Natural killer cell (primary cell): ENCODE measurements around the gene TRIM31. TPM values are rescaled to one million over a fixed set of nuclear protein-coding genes. Genes with fewer than 3 reads are reported as not detected.

Experiments used
- ATAC-seq, 3 donors: fragments of 150-1000 bp in 2 of 3; fragments of 200-7000 bp in 1 of 3; cut with Tn5 transposase; 1 replicate in 1 of 3; 2 replicates in 2 of 3; pipeline ENCODE4 v1.10.0; 2021; ENCODE audit warnings: mild to moderate bottlenecking in 2 of 3, moderate library complexity in 2 of 3
- DNase-seq, 2 donors: peaks; one replicate each; pipeline versions ENCODE4 v3.0.0 to v3.0.0-alpha.2; 2013 to 2021; ENCODE audit warnings: mixed read lengths in 1 of 2
- H3K27ac ChIP-seq: one replicate; pipeline ENCODE4 v1.5.1; 2013; ENCODE audit warnings: mild to moderate bottlenecking, low read length
- H3K27me3 ChIP-seq: one replicate; pipeline ENCODE4 v1.6.1; 2013; ENCODE audit warnings: low read length; ENCODE audit not compliant: control insufficient read depth, insufficient read depth
- H3K36me3 ChIP-seq: one replicate; pipeline ENCODE4 v1.6.1; 2013; ENCODE audit warnings: low read length; ENCODE audit not compliant: control insufficient read depth, insufficient read depth
- H3K4me1 ChIP-seq: one replicate; pipeline ENCODE4 v1.6.1; 2013; ENCODE audit warnings: low read length; ENCODE audit not compliant: control insufficient read depth, insufficient read depth
- H3K4me3 ChIP-seq: one replicate; pipeline ENCODE4 v1.5.1; 2013; ENCODE audit warnings: low read length
- H3K9me3 ChIP-seq: one replicate; pipeline ENCODE4 v1.6.1; 2013; ENCODE audit warnings: low read length; ENCODE audit not compliant: control insufficient read depth, insufficient read depth
- H3K27ac Mint-ChIP-seq, 2 donors: one replicate each; pipeline ENCODE4 v1.8.0; 2022; ENCODE audit warnings: mild to moderate bottlenecking in 2 of 2, mixed read lengths in 2 of 2, moderate library complexity in 1 of 2
- H3K27me3 Mint-ChIP-seq, 2 donors: one replicate each; pipeline ENCODE4 v1.8.0; 2022; ENCODE audit warnings: low read depth in 2 of 2, mixed read lengths in 2 of 2
- H3K36me3 Mint-ChIP-seq: one replicate; pipeline ENCODE4 v1.8.0; 2022; ENCODE audit warnings: mixed read lengths
- H3K4me1 Mint-ChIP-seq, 2 donors: one replicate each; pipeline ENCODE4 v1.8.0; 2022; ENCODE audit warnings: mixed read lengths in 2 of 2
- H3K4me3 Mint-ChIP-seq: one replicate; pipeline ENCODE4 v1.8.0; 2022; ENCODE audit warnings: mild to moderate bottlenecking, moderate library complexity, mixed read lengths
- H3K9me3 Mint-ChIP-seq, 2 donors: one replicate each; pipeline ENCODE4 v1.8.0; 2022; ENCODE audit warnings: mixed read lengths in 2 of 2
- CTCF ChIP-seq: fragments of 200-600 bp; IDR thresholded peaks from one replicate; pipeline ENCODE4 v1.8.0; 2022; ENCODE audit warnings: antibody characterized with exemption
- WGBS: methylation state at CpG from one replicate; pipeline ENCODE4 v1.1.7; 2013; ENCODE audit warnings: missing lambda C conversion rate; ENCODE audit not compliant: insufficient coverage; 5-methylcytosine and 5-hydroxymethylcytosine counted together
- intact Hi-C: fragments of 100-400 bp; cut with micrococcal nuclease; formaldehyde crosslinking; loops from one replicate; pipeline ENCODE4 v1.14.2; 2022
- total RNA-seq, 4 donors: library from RNA; stranded (reverse); fragments of 120-200 nt in 1 of 4; gene quantifications; one replicate each; pipeline versions ENCODE4 v1.2.3 to v1.2.4, GENCODE V29; 2013 to 2022

Gene TRIM31
- total RNA-seq, 3 donors from 2014 or later (not counting 1 experiment from before 2014, with no cell fraction given) = not detected

- Mint-ChIP-seq H3K4me1 (peaks cover 16 to 43% of the 10 kb centered on the region in 2 donors), H3K36me3 (no peaks in the 10 kb centered on the region), H3K9me3 (no peaks in the 10 kb centered on the region), H3K27me3 (peaks cover 62 to 74% of the 10 kb centered on the region in 2 donors), H3K27ac (no peak overlapping the region), H3K4me3 (peak overlapping the region; percentile 41)
- Histone ChIP-seq H3K4me1 (peaks cover 20% of the 10 kb centered on the region), H3K4me3 (no peak overlapping the region), H3K27ac (no peak overlapping the region), H3K9me3 (no peaks in the 10 kb centered on the region), H3K36me3 (no peaks in the 10 kb centered on the region), H3K27me3 (peaks cover 37% of the 10 kb centered on the region)
- TF ChIP-seq CTCF = peak; percentile 34
- ATAC-seq = peak in 1 of 3 donors; percentile 20
- intact Hi-C loops = no loop called here
- 39% methylated on average over 21 of the region's 22 CpGs for WGBS
- DNase-seq = peak in 1 of 2 donors; percentile 51
Measured at GRCh38 chr6:30075790-30076732, 36.8 kb downstream of the TRIM31 start.

- intact Hi-C loops = no loop called here
- ATAC-seq (peak in 1 of 3 donors; percentile 34), DNase-seq (peak in 1 of 2 donors; percentile 49)
- WGBS = 5% methylated on average over 63 of the region's 64 CpGs
- H3K9me3 ChIP-seq = no peaks in the 10 kb centered on the region
- H3K27ac ChIP-seq = no peak within 1 kb of the TSS
- TF ChIP-seq CTCF = no peak
- no peaks in the 10 kb centered on the region for H3K9me3 Mint-ChIP-seq
- H3K36me3 ChIP-seq = peaks cover 3% of the 10 kb centered on the region
- peaks cover 24 to 50% of the 10 kb centered on the region in 2 donors for H3K4me1 Mint-ChIP-seq
- peaks cover 24% of the 10 kb centered on the region for H3K4me1 ChIP-seq
- peak within 1 kb of the TSS; percentile 41 for H3K4me3 Mint-ChIP-seq
- H3K27me3 Mint-ChIP-seq = peaks cover 62 to 77% of the 10 kb centered on the region in 2 donors
- H3K27ac Mint-ChIP-seq = no peak within 1 kb of the TSS
- H3K27me3 ChIP-seq = peaks cover 37% of the 10 kb centered on the region
- H3K36me3 Mint-ChIP-seq = peaks cover 5% of the 10 kb centered on the region
- H3K4me3 ChIP-seq = no peak within 1 kb of the TSS
Measured at GRCh38 chr6:30075094-30075789, 37.6 kb downstream of the TRIM31 start, which contains the start of gene RNF39. RNF39 (minus strand) TSS chr6:30075769; CDS start chr6:30075585, 184 bp downstream.

- H3K27ac Mint-ChIP-seq = no peak overlapping the region
- no peak for ATAC-seq
Measured at GRCh38 chr6:30074331-30075093, 38.4 kb downstream of the TRIM31 start.

More at GRCh38 chr6:30074331-30075093, 38.4 kb downstream of the TRIM31 start:
- Histone ChIP-seq H3K27me3 (peaks cover 35% of the 10 kb centered on the region), H3K4me3 (no peak overlapping the region), H3K36me3 (peaks cover 10% of the 10 kb centered on the region), H3K27ac (no peak overlapping the region), H3K4me1 (peaks cover 24% of the 10 kb centered on the region), H3K9me3 (no peaks in the 10 kb centered on the region)
- DNase-seq = peak in 1 of 2 donors; percentile 27
- peak overlapping the region; percentile 22 for H3K4me3 Mint-ChIP-seq
- TF ChIP-seq CTCF = no peak
- no peaks in the 10 kb centered on the region for H3K9me3 Mint-ChIP-seq
- intact Hi-C loops = no loop called here
- H3K36me3 Mint-ChIP-seq = peaks cover 12% of the 10 kb centered on the region
- peaks cover 57 to 71% of the 10 kb centered on the region in 2 donors for H3K27me3 Mint-ChIP-seq
- 18% methylated on average over 37 of the region's 37 CpGs for WGBS
- peaks cover 25 to 54% of the 10 kb centered on the region in 2 donors for H3K4me1 Mint-ChIP-seq
